ENCODE measurements around the gene KCTD4.
A peak's percentile ranks its signal among the peaks of the same experiment; 100 is the strongest.
"Not testable (repeated sequence)": the region's sequence is repeated elsewhere in the genome, so short reads cannot be mapped to it uniquely, and the experiment has no call there.

Gene KCTD4

GRCh38 chr13:45200701-45201232 lies at the start of gene KCTD4:
TSS of gene KCTD4 (minus strand) at chr13:45201045. CDS start at chr13:45194567, 6,478 bp downstream.
- Mint-ChIP-seq H3K9me3 (no peaks in the 10 kb centered on the region), H3K4me1 (no peaks in the 10 kb centered on the region), H3K4me3 (no peak within 1 kb of the TSS), H3K27me3 (ENCODE audit: low read depth) (no peaks in the 10 kb centered on the region), H3K36me3 (ENCODE audit: low read depth) (peaks cover 24% of the 10 kb centered on the region), H3K27ac (peak within 1 kb of the TSS in 1 of 3 experiments; percentile 32)
- no peak for TF ChIP-seq CTCF (IDR thresholded peaks at IDR 0.05; ENCODE audit: unreplicated experiment in 3 of 3)

- peaks cover 7% of the 10 kb centered on the region for H3K36me3 Mint-ChIP-seq (ENCODE audit: low read depth)
- H3K27ac Mint-ChIP-seq, result no peak overlapping the region
- H3K4me1 Mint-ChIP-seq, result no peaks in the 10 kb centered on the region
- no peak overlapping the region for H3K4me3 Mint-ChIP-seq
- H3K27me3 Mint-ChIP-seq (ENCODE audit: low read depth), result no peaks in the 10 kb centered on the region
- TF ChIP-seq CTCF (IDR thresholded peaks at IDR 0.05; ENCODE audit: unreplicated experiment in 3 of 3), result no peak
- no peaks in the 10 kb centered on the region for H3K9me3 Mint-ChIP-seq
Observed at GRCh38 chr13:45249662-45250061, 48.8 kb upstream of the KCTD4 start.

- H3K4me3 Mint-ChIP-seq; H3K27ac Mint-ChIP-seq; H3K9me3 Mint-ChIP-seq; H3K36me3 Mint-ChIP-seq (ENCODE audit: low read depth); H3K27me3 Mint-ChIP-seq (ENCODE audit: low read depth); H3K4me1 Mint-ChIP-seq: not testable (repeated sequence)
Observed at GRCh38 chr13:45244736-45245135, 43.9 kb upstream of the KCTD4 start.

- H3K4me3 Mint-ChIP-seq, result no peak overlapping the region
Observed at GRCh38 chr13:45243077-45243476, 42.2 kb upstream of the KCTD4 start.

GRCh38 chr13:45242524-45242923 lies 41.7 kb upstream of the KCTD4 start:
- H3K27me3 Mint-ChIP-seq (ENCODE audit: low read depth), result no peaks in the 10 kb centered on the region
- no peak overlapping the region for H3K27ac Mint-ChIP-seq
- no peak for TF ChIP-seq CTCF (IDR thresholded peaks at IDR 0.05; ENCODE audit: unreplicated experiment in 3 of 3)
- H3K4me1 Mint-ChIP-seq, result peaks cover 8% of the 10 kb centered on the region
- H3K4me3 Mint-ChIP-seq, result no peak overlapping the region
- H3K36me3 Mint-ChIP-seq (ENCODE audit: low read depth), result no peaks in the 10 kb centered on the region
- H3K9me3 Mint-ChIP-seq, result no peaks in the 10 kb centered on the region

More at GRCh38 chr13:45243077-45243476, 42.2 kb upstream of the KCTD4 start:
- H3K4me1 Mint-ChIP-seq, result peaks cover 8% of the 10 kb centered on the region
- H3K27me3 Mint-ChIP-seq (ENCODE audit: low read depth), result no peaks in the 10 kb centered on the region
- H3K27ac Mint-ChIP-seq, result no peak overlapping the region
- H3K9me3 Mint-ChIP-seq, result no peaks in the 10 kb centered on the region
- no peaks in the 10 kb centered on the region for H3K36me3 Mint-ChIP-seq (ENCODE audit: low read depth)
- no peak for TF ChIP-seq CTCF (IDR thresholded peaks at IDR 0.05; ENCODE audit: unreplicated experiment in 3 of 3)

- Mint-ChIP-seq H3K9me3 (no peaks in the 10 kb centered on the region), H3K4me3 (no peak overlapping the region), H3K27me3 (ENCODE audit: low read depth) (no peaks in the 10 kb centered on the region), H3K36me3 (ENCODE audit: low read depth) (no peaks in the 10 kb centered on the region), H3K27ac (no peak overlapping the region), H3K4me1 (peaks cover 8% of the 10 kb centered on the region)
- TF ChIP-seq CTCF (IDR thresholded peaks at IDR 0.05; ENCODE audit: unreplicated experiment in 3 of 3), result no peak
Observed at GRCh38 chr13:45242070-45242469, 41.2 kb upstream of the KCTD4 start.
